GM12891 (cell line): ENCODE data around the gene QPRT.
"Not testable (repeated sequence)": the region's sequence is repeated elsewhere in the genome, so short reads cannot be mapped to it uniquely, and the experiment has no call there.

Experiments used
- PAX5 ChIP-seq: IDR thresholded peaks from 2 replicates; pipeline ENCODE4 v1.6.1; 2011; ENCODE audit warnings: low read length, moderate library complexity, mild to moderate bottlenecking; ENCODE audit not compliant: insufficient read depth, severe bottlenecking
- POLR2A ChIP-seq: IDR thresholded peaks from 2 replicates; pipeline ENCODE4 v1.6.1; 2011; ENCODE audit warnings: low read depth, low read length, control low read depth
- TAF1 ChIP-seq: IDR thresholded peaks from 2 replicates; pipeline ENCODE4 v1.6.1; 2011; ENCODE audit warnings: low read depth, low read length, control low read depth

GRCh38 chr16:29709657-29710056 lies 30.7 kb downstream of the QPRT start:
- not testable (repeated sequence) for TF ChIP-seq POLR2A, TAF1, PAX5
